22Rv1 (cell line): ENCODE measurements around the gene UFSP1.

Experiments used
- ZFX ChIP-seq: fragments of 450-650 bp; IDR thresholded peaks from 2 replicates; pipeline ENCODE4 v1.6.1; 2017; ENCODE audit warnings: antibody characterized with exemption, borderline replicate concordance
- TF ChIP-seq, protein P1 (sequence below): fragments of 450-650 bp; IDR thresholded peaks from 2 replicates; pipeline ENCODE4 v1.5.1; 2017; ENCODE audit warnings: mild to moderate bottlenecking

DNA sequence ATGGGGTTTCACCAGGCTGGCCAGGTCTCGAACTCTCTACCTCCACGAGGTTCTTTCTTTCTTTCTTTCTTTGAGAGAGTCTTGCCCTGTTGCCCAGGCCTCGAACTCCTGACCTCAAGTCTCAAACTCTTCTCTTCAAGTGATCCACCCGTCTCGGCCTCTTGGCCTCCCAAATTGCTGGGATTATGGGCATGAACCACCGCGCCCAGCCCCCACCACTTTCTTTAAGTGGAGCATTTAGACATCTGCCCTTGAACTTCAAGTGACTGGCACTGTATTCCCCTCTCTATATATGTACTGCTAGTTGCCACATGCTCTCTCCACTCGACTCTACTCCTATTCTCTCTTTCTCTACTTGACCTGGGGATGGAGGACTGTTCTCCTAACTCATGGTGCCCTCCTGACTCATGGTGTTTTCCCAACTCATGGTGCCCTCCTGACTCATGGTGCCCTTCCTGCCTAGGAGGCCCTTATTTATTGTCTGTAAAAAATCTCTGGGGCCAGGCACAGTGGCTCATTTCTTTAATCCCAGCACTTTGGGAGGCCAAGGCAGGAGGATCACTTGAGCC lies 25.4 kb upstream of the UFSP1 start:
- TF ChIP-seq, protein P1, sequence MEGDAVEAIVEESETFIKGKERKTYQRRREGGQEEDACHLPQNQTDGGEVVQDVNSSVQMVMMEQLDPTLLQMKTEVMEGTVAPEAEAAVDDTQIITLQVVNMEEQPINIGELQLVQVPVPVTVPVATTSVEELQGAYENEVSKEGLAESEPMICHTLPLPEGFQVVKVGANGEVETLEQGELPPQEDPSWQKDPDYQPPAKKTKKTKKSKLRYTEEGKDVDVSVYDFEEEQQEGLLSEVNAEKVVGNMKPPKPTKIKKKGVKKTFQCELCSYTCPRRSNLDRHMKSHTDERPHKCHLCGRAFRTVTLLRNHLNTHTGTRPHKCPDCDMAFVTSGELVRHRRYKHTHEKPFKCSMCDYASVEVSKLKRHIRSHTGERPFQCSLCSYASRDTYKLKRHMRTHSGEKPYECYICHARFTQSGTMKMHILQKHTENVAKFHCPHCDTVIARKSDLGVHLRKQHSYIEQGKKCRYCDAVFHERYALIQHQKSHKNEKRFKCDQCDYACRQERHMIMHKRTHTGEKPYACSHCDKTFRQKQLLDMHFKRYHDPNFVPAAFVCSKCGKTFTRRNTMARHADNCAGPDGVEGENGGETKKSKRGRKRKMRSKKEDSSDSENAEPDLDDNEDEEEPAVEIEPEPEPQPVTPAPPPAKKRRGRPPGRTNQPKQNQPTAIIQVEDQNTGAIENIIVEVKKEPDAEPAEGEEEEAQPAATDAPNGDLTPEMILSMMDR, result no peak
- no peak for TF ChIP-seq ZFX
